ENCODE data around the gene RASAL2. TPM values are rescaled to one million over a fixed set of nuclear protein-coding genes. Genes with fewer than 3 reads are reported as not detected.
"Not testable (repeated sequence)": the region's sequence is repeated elsewhere in the genome, so short reads cannot be mapped to it uniquely, and the experiment has no call there.

RASAL2 gene
- total and polyA plus RNA-seq, 4 experiments from 2014 or later = 0.28 to 0.32 TPM; not detected in 2

GRCh38 chr1:178345807-178346206 is 251.9 kb downstream of the RASAL2 start:
- H3K4me3 Mint-ChIP-seq = no peak overlapping the region
- no peak for DNase-seq
- H3K27me3 Mint-ChIP-seq = no peaks in the 10 kb centered on the region
- H3K4me1 Mint-ChIP-seq = no peaks in the 10 kb centered on the region
- peaks cover 0 to 4% (median 0%) of the 10 kb centered on the region in 8 donors for H3K9me3 Mint-ChIP-seq
- CTCF ChIA-PET (ENCODE audit: partially characterized antibody) = interaction anchor here (1.1 kb wide), 1 partner anchor 32 kb away, joined by 3 read pairs; no protein-coding TSS in a partner anchor
- Histone ChIP-seq H3K4me3 (ENCODE audit: low read length in 2 of 2) (no peak overlapping the region), H3K27ac (ENCODE audit: low read depth, low read length) (no peak overlapping the region), H3K9me3 (ENCODE audit: control insufficient read depth in 1 of 2, low read length in 2 of 2) (no peaks in the 10 kb centered on the region), H3K4me1 (ENCODE audit: insufficient read depth, low read length) (no peaks in the 10 kb centered on the region), H3K36me3 (ENCODE audit: insufficient read depth, low read length) (no peaks in the 10 kb centered on the region), H3K27me3 (ENCODE audit: insufficient read depth, low read length) (no peaks in the 10 kb centered on the region)
- no peaks in the 10 kb centered on the region for H3K36me3 Mint-ChIP-seq
- POLR2A ChIA-PET (ENCODE audit: partially characterized antibody) = no interaction called here
- intact Hi-C loops (cut with micrococcal nuclease) = no loop called here
- no peak overlapping the region for H3K27ac Mint-ChIP-seq

GRCh38 chr1:178349801-178350200 is 255.9 kb downstream of the RASAL2 start:
- Histone ChIP-seq H3K4me1 (ENCODE audit: insufficient read depth, low read length) (no peaks in the 10 kb centered on the region), H3K27me3 (ENCODE audit: insufficient read depth, low read length) (no peaks in the 10 kb centered on the region), H3K4me3 (ENCODE audit: low read length in 2 of 2) (no peak overlapping the region), H3K27ac (ENCODE audit: low read depth, low read length) (no peak overlapping the region), H3K9me3 (ENCODE audit: control insufficient read depth in 1 of 2, low read length in 2 of 2) (no peaks in the 10 kb centered on the region), H3K36me3 (ENCODE audit: insufficient read depth, low read length) (no peaks in the 10 kb centered on the region)
- H3K4me1 Mint-ChIP-seq = no peaks in the 10 kb centered on the region
- H3K36me3 Mint-ChIP-seq = no peaks in the 10 kb centered on the region
- peaks cover 0 to 19% (median 7%) of the 10 kb centered on the region in 8 donors for H3K9me3 Mint-ChIP-seq
- no peak overlapping the region for H3K27ac Mint-ChIP-seq
- CTCF ChIA-PET (ENCODE audit: partially characterized antibody) = no interaction called here
- intact Hi-C loops (cut with micrococcal nuclease) = no loop called here
- no peak overlapping the region for H3K4me3 Mint-ChIP-seq
- no peaks in the 10 kb centered on the region for H3K27me3 Mint-ChIP-seq
- POLR2A ChIA-PET (ENCODE audit: partially characterized antibody) = no interaction called here
- no peak for DNase-seq

GRCh38 chr1:178351911-178352310 is 258.0 kb downstream of the RASAL2 start:
- H3K4me1 Mint-ChIP-seq; H3K9me3 ChIP-seq (ENCODE audit: control insufficient read depth in 1 of 2, low read length in 2 of 2); H3K27ac Mint-ChIP-seq; H3K27me3 ChIP-seq (ENCODE audit: insufficient read depth, low read length); H3K36me3 ChIP-seq (ENCODE audit: insufficient read depth, low read length); CTCF ChIA-PET (ENCODE audit: partially characterized antibody); H3K4me3 ChIP-seq (ENCODE audit: low read length in 2 of 2); H3K36me3 Mint-ChIP-seq; H3K27me3 Mint-ChIP-seq; H3K4me3 Mint-ChIP-seq; POLR2A ChIA-PET (ENCODE audit: partially characterized antibody); DNase-seq; intact Hi-C loops (cut with micrococcal nuclease); H3K27ac ChIP-seq (ENCODE audit: low read depth, low read length); H3K4me1 ChIP-seq (ENCODE audit: insufficient read depth, low read length): not testable (repeated sequence)
- peaks cover 0 to 19% (median 7%) of the 10 kb centered on the region in 8 donors for H3K9me3 Mint-ChIP-seq

GRCh38 chr1:178352790-178353416 is 259.0 kb downstream of the RASAL2 start:
- Histone ChIP-seq H3K36me3 (ENCODE audit: insufficient read depth, low read length) (no peaks in the 10 kb centered on the region), H3K27me3 (ENCODE audit: insufficient read depth, low read length) (no peaks in the 10 kb centered on the region), H3K9me3 (ENCODE audit: control insufficient read depth in 1 of 2, low read length in 2 of 2) (no peaks in the 10 kb centered on the region), H3K4me3 (ENCODE audit: low read length in 2 of 2) (no peak overlapping the region), H3K27ac (ENCODE audit: low read depth, low read length) (no peak overlapping the region), H3K4me1 (ENCODE audit: insufficient read depth, low read length) (no peaks in the 10 kb centered on the region)
- H3K27me3 Mint-ChIP-seq = no peaks in the 10 kb centered on the region
- CTCF ChIA-PET (ENCODE audit: partially characterized antibody) = no interaction called here
- H3K4me3 Mint-ChIP-seq = no peak overlapping the region
- H3K27ac Mint-ChIP-seq = no peak overlapping the region
- DNase-seq = no peak
- POLR2A ChIA-PET (ENCODE audit: partially characterized antibody) = no interaction called here
- no peaks in the 10 kb centered on the region for H3K4me1 Mint-ChIP-seq
- H3K9me3 Mint-ChIP-seq = peaks cover 0 to 19% (median 7%) of the 10 kb centered on the region in 8 donors
- intact Hi-C loops (cut with micrococcal nuclease) = no loop called here
- no peaks in the 10 kb centered on the region for H3K36me3 Mint-ChIP-seq

GRCh38 chr1:178353524-178353923 is 259.6 kb downstream of the RASAL2 start:
- H3K36me3 ChIP-seq (ENCODE audit: insufficient read depth, low read length) = no peaks in the 10 kb centered on the region
- ChIA-PET POLR2A (ENCODE audit: partially characterized antibody) (no interaction called here), CTCF (ENCODE audit: partially characterized antibody) (no interaction called here)
- peaks cover 0 to 19% (median 7%) of the 10 kb centered on the region in 8 donors for H3K9me3 Mint-ChIP-seq
- H3K27ac ChIP-seq (ENCODE audit: low read depth, low read length) = no peak overlapping the region
- H3K27me3 ChIP-seq (ENCODE audit: insufficient read depth, low read length) = no peaks in the 10 kb centered on the region
- H3K36me3 Mint-ChIP-seq = no peaks in the 10 kb centered on the region
- DNase-seq = no peak
- no peaks in the 10 kb centered on the region for H3K9me3 ChIP-seq (ENCODE audit: control insufficient read depth in 1 of 2, low read length in 2 of 2)
- no peaks in the 10 kb centered on the region for H3K4me1 ChIP-seq (ENCODE audit: insufficient read depth, low read length)
- H3K27me3 Mint-ChIP-seq = no peaks in the 10 kb centered on the region
- no peaks in the 10 kb centered on the region for H3K4me1 Mint-ChIP-seq
- intact Hi-C loops (cut with micrococcal nuclease) = no loop called here
- no peak overlapping the region for H3K27ac Mint-ChIP-seq
- no peak overlapping the region for H3K4me3 ChIP-seq (ENCODE audit: low read length in 2 of 2)
- no peak overlapping the region for H3K4me3 Mint-ChIP-seq

- POLR2A ChIA-PET (ENCODE audit: partially characterized antibody) = no interaction called here
- H3K27me3 Mint-ChIP-seq = no peaks in the 10 kb centered on the region
- no peak overlapping the region for H3K27ac Mint-ChIP-seq
- no peak overlapping the region for H3K4me3 Mint-ChIP-seq
- Histone ChIP-seq H3K27ac (ENCODE audit: low read depth, low read length) (no peak overlapping the region), H3K4me3 (ENCODE audit: low read length in 2 of 2) (no peak overlapping the region), H3K9me3 (ENCODE audit: control insufficient read depth in 1 of 2, low read length in 2 of 2) (no peaks in the 10 kb centered on the region), H3K27me3 (ENCODE audit: insufficient read depth, low read length) (no peaks in the 10 kb centered on the region), H3K36me3 (ENCODE audit: insufficient read depth, low read length) (no peaks in the 10 kb centered on the region), H3K4me1 (ENCODE audit: insufficient read depth, low read length) (no peaks in the 10 kb centered on the region)
- intact Hi-C loops (cut with micrococcal nuclease) = no loop called here
- DNase-seq = no peak
- CTCF ChIA-PET (ENCODE audit: partially characterized antibody) = no interaction called here
- no peaks in the 10 kb centered on the region for H3K36me3 Mint-ChIP-seq
- peaks cover 0 to 19% (median 7%) of the 10 kb centered on the region in 8 donors for H3K9me3 Mint-ChIP-seq
- H3K4me1 Mint-ChIP-seq = no peaks in the 10 kb centered on the region
Measured at GRCh38 chr1:178354816-178355215, 260.9 kb downstream of the RASAL2 start.

GRCh38 chr1:178356299-178356698 is 262.4 kb downstream of the RASAL2 start:
- Mint-ChIP-seq H3K27me3 (no peaks in the 10 kb centered on the region), H3K36me3 (no peaks in the 10 kb centered on the region), H3K9me3 (peaks cover 0 to 19% (median 6%) of the 10 kb centered on the region in 8 donors), H3K4me3 (no peak overlapping the region), H3K27ac (no peak overlapping the region), H3K4me1 (no peaks in the 10 kb centered on the region)
- H3K27me3 ChIP-seq (ENCODE audit: insufficient read depth, low read length) = no peaks in the 10 kb centered on the region
- POLR2A ChIA-PET (ENCODE audit: partially characterized antibody) = no interaction called here
- H3K36me3 ChIP-seq (ENCODE audit: insufficient read depth, low read length) = no peaks in the 10 kb centered on the region
- no peak for DNase-seq
- H3K4me3 ChIP-seq (ENCODE audit: low read length in 2 of 2) = no peak overlapping the region
- H3K9me3 ChIP-seq (ENCODE audit: control insufficient read depth in 1 of 2, low read length in 2 of 2) = no peaks in the 10 kb centered on the region
- H3K27ac ChIP-seq (ENCODE audit: low read depth, low read length) = no peak overlapping the region
- intact Hi-C loops (cut with micrococcal nuclease) = no loop called here
- no peaks in the 10 kb centered on the region for H3K4me1 ChIP-seq (ENCODE audit: insufficient read depth, low read length)
- CTCF ChIA-PET (ENCODE audit: partially characterized antibody) = no interaction called here

- no peaks in the 10 kb centered on the region for H3K36me3 ChIP-seq (ENCODE audit: insufficient read depth, low read length)
- Mint-ChIP-seq H3K27me3 (no peaks in the 10 kb centered on the region), H3K4me3 (no peak overlapping the region), H3K4me1 (no peaks in the 10 kb centered on the region), H3K36me3 (no peaks in the 10 kb centered on the region), H3K27ac (no peak overlapping the region), H3K9me3 (peaks cover 0 to 4% (median 1%) of the 10 kb centered on the region in 8 donors)
- ChIA-PET POLR2A (ENCODE audit: partially characterized antibody) (no interaction called here), CTCF (ENCODE audit: partially characterized antibody) (no interaction called here)
- intact Hi-C loops (cut with micrococcal nuclease) = no loop called here
- no peak overlapping the region for H3K27ac ChIP-seq (ENCODE audit: low read depth, low read length)
- H3K4me3 ChIP-seq (ENCODE audit: low read length in 2 of 2) = no peak overlapping the region
- no peaks in the 10 kb centered on the region for H3K9me3 ChIP-seq (ENCODE audit: control insufficient read depth in 1 of 2, low read length in 2 of 2)
- H3K27me3 ChIP-seq (ENCODE audit: insufficient read depth, low read length) = no peaks in the 10 kb centered on the region
- no peak for DNase-seq
- H3K4me1 ChIP-seq (ENCODE audit: insufficient read depth, low read length) = no peaks in the 10 kb centered on the region
Measured at GRCh38 chr1:178358456-178358855, 264.6 kb downstream of the RASAL2 start.
